ENCODE data around the gene PARD6B. TPM values are rescaled to one million over a fixed set of nuclear protein-coding genes. Genes with fewer than 3 reads are reported as not detected.
"Not testable (repeated sequence)": the region's sequence is repeated elsewhere in the genome, so short reads cannot be mapped to it uniquely, and the experiment has no call there.

Gene PARD6B
- total and polyA plus RNA-seq, 2 donors (not counting 1 experiment from before 2014, with no cell fraction given), result 0.91 to 6.0 TPM

DNA sequence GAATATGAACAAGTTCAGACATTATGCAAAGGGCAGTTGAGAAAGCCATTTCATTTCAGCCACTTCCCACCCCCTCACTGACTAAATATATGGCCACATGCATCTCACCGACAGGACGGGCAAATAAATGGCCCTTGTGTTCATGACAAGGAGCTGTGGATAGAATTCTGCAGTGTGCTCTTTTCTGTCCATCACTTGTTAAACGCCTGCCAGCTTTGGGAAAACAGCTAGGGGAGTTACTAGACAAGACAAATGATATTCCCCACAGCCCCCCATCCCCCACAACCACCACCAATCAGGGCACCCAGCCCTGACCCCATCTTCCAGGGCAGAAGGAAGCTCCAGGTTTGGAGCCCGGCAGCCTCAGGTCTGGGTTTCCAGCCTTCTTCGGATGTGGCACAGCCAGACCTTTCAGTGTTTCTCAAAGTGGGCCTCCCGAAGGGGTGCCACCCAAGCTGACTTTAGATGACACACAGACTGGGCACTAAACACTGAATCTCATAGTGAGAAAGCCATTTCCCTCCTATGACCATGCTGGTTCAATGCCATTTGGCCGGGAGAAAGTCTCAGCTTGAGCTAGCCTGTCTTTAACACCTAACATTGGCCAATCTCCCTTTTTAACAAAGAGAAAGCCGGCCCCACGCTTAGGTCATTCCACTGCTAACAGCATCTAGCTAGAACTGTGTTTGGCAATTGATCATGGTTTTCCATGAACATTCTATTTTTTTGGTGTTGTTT lies 36.1 kb upstream of the PARD6B start:
- intact Hi-C loops (cut with micrococcal nuclease), result no loop called here
- DNase-seq, result no peak

DNA sequence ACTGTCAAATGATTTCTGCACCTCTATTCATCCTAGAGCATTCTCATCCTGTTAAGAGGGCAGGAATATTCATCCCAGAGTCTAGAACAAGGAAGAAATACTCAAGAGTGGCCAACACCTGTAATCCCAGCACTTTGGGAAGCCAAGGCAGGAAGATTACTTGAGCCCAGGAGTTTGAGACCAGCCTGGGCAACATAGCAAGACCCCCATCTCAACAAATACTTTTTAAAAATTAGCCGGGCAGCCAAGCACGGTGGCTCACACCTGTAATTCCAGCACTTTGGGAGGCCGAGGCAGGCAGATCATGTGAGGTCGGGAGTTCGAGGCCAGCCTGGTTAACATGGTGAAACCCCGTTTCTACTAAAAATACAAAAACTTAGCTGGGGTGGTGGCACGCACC lies 33.1 kb upstream of the PARD6B start:
- ATAC-seq (ENCODE audit: low read depth); CTCF ChIA-PET; H3K4me1 Mint-ChIP-seq; H3K27ac ChIP-seq (ENCODE audit: low read length in 2 of 2); H3K27me3 ChIP-seq (replicated peaks in 1 of 4; ENCODE audit: control extremely low read depth in 1 of 4, control insufficient read depth in 3 of 4, insufficient read depth in 4 of 4, low read length in 3 of 4); H3K79me2 ChIP-seq (ENCODE audit: control insufficient read depth, insufficient read depth, low read length); H3K4me3 ChIP-seq (ENCODE audit: control extremely low read depth in 1 of 5, extremely low read depth in 1 of 5, insufficient read depth in 1 of 5, low read depth in 2 of 5, low read length in 4 of 5); H3K4me3 Mint-ChIP-seq; H4K20me1 ChIP-seq (ENCODE audit: control insufficient read depth, insufficient read depth, low read length, poor library complexity, severe bottlenecking); H3K9me3 ChIP-seq (ENCODE audit: control extremely low read depth in 1 of 3, control insufficient read depth in 2 of 3, insufficient read depth in 1 of 3, low read length in 2 of 3); H3K4me2 ChIP-seq (replicated peaks; ENCODE audit: low read depth, low read length, poor library complexity, severe bottlenecking); H2AFZ ChIP-seq (ENCODE audit: insufficient read depth, low read depth, low read length, poor library complexity, severe bottlenecking); DNase-seq; H3K36me3 ChIP-seq (replicated peaks in 1 of 2; ENCODE audit: control extremely low read depth in 1 of 2, control insufficient read depth in 1 of 2, extremely low read depth in 1 of 2, insufficient read depth in 2 of 2, low read length in 1 of 2); H3K9me3 Mint-ChIP-seq (ENCODE audit: insufficient read depth); H3K27ac Mint-ChIP-seq; H3K9ac ChIP-seq (ENCODE audit: low read length); intact Hi-C loops (cut with micrococcal nuclease); H3K4me1 ChIP-seq (ENCODE audit: control insufficient read depth in 2 of 2, insufficient read depth in 2 of 2, low read length in 2 of 2): not testable (repeated sequence)
- 92% methylated on average over 7 of the region's 7 CpGs for WGBS (ENCODE audit: insufficient coverage)
- peaks cover 25% of the 10 kb centered on the region for H3K27me3 Mint-ChIP-seq
- POLR2A ChIA-PET, result interaction anchor here (0.6 kb wide), 1 partner anchor 523 kb away, joined by 3 read pairs; no protein-coding TSS in a partner anchor

More for the DNA sequence above, 36.1 kb upstream of the PARD6B start:
- 95% methylated on average over 8 of the region's 9 CpGs for WGBS (ENCODE audit: insufficient coverage)
- H3K4me1 Mint-ChIP-seq, result peaks cover 11% of the 10 kb centered on the region
- ChIA-PET POLR2A (no interaction called here), CTCF (no interaction called here)
- Histone ChIP-seq H3K9ac (ENCODE audit: low read length) (no peak overlapping the region), H3K79me2 (ENCODE audit: control insufficient read depth, insufficient read depth, low read length) (no peaks in the 10 kb centered on the region), H3K27me3 (replicated peaks in 1 of 4; ENCODE audit: control extremely low read depth in 1 of 4, control insufficient read depth in 3 of 4, insufficient read depth in 4 of 4, low read length in 3 of 4) (peaks cover 0 to 31% (median 8%) of the 10 kb centered on the region in 4 experiments), H3K36me3 (replicated peaks in 1 of 2; ENCODE audit: control extremely low read depth in 1 of 2, control insufficient read depth in 1 of 2, extremely low read depth in 1 of 2, insufficient read depth in 2 of 2, low read length in 1 of 2) (no peaks in the 10 kb centered on the region), H3K27ac (ENCODE audit: low read length in 2 of 2) (no peak overlapping the region), H3K4me2 (replicated peaks; ENCODE audit: low read depth, low read length, poor library complexity, severe bottlenecking) (no peak overlapping the region), H3K4me1 (ENCODE audit: control insufficient read depth in 2 of 2, insufficient read depth in 2 of 2, low read length in 2 of 2) (peaks cover 12% of the 10 kb centered on the region in 2 donors), H3K9me3 (ENCODE audit: control extremely low read depth in 1 of 3, control insufficient read depth in 2 of 3, insufficient read depth in 1 of 3, low read length in 2 of 3) (no peaks in the 10 kb centered on the region), H2AFZ (ENCODE audit: insufficient read depth, low read depth, low read length, poor library complexity, severe bottlenecking) (no peak overlapping the region), H3K4me3 (ENCODE audit: control extremely low read depth in 1 of 5, extremely low read depth in 1 of 5, insufficient read depth in 1 of 5, low read depth in 2 of 5, low read length in 4 of 5) (no peak overlapping the region), H4K20me1 (ENCODE audit: control insufficient read depth, insufficient read depth, low read length, poor library complexity, severe bottlenecking) (no peaks in the 10 kb centered on the region)
- peaks cover 39% of the 10 kb centered on the region for H3K27me3 Mint-ChIP-seq
- H3K4me3 Mint-ChIP-seq, result no peak overlapping the region
- TF ChIP-seq EZH2 (IDR thresholded peaks at IDR 0.05; ENCODE audit: borderline replicate concordance, insufficient read depth, low read depth, low read length, poor library complexity, severe bottlenecking), result no peak
- TF ChIP-seq, protein P1, sequence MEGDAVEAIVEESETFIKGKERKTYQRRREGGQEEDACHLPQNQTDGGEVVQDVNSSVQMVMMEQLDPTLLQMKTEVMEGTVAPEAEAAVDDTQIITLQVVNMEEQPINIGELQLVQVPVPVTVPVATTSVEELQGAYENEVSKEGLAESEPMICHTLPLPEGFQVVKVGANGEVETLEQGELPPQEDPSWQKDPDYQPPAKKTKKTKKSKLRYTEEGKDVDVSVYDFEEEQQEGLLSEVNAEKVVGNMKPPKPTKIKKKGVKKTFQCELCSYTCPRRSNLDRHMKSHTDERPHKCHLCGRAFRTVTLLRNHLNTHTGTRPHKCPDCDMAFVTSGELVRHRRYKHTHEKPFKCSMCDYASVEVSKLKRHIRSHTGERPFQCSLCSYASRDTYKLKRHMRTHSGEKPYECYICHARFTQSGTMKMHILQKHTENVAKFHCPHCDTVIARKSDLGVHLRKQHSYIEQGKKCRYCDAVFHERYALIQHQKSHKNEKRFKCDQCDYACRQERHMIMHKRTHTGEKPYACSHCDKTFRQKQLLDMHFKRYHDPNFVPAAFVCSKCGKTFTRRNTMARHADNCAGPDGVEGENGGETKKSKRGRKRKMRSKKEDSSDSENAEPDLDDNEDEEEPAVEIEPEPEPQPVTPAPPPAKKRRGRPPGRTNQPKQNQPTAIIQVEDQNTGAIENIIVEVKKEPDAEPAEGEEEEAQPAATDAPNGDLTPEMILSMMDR (IDR thresholded peaks at IDR 0.05), result no peak
- no peak overlapping the region for H3K27ac Mint-ChIP-seq
- H3K9me3 Mint-ChIP-seq (ENCODE audit: insufficient read depth), result no peaks in the 10 kb centered on the region
- no peak for ATAC-seq (ENCODE audit: low read depth)
